Skeletal muscle satellite cell (primary cell): ENCODE measurements around the gene KANK2.
"Not testable (repeated sequence)": the region's sequence is repeated elsewhere in the genome, so short reads cannot be mapped to it uniquely, and the experiment has no call there.

Experiments
- H3K27me3 ChIP-seq: 2 replicates; pipeline ENCODE4 v1.7.0; 2013; ENCODE audit warnings: low read length; ENCODE audit not compliant: control insufficient read depth, insufficient read depth
- H3K36me3 ChIP-seq: 2 replicates; pipeline ENCODE4 v1.7.0; 2013; ENCODE audit warnings: mild to moderate bottlenecking, control low read depth, low read length; ENCODE audit not compliant: insufficient read depth
- H3K4me1 ChIP-seq: 2 replicates; pipeline ENCODE4 v1.7.0; 2013; ENCODE audit warnings: low read length; ENCODE audit not compliant: control insufficient read depth, insufficient read depth
- H3K4me2 ChIP-seq: 2 replicates; pipeline ENCODE4 v1.7.0; 2013; ENCODE audit warnings: mild to moderate bottlenecking, low read length
- H3K4me3 ChIP-seq: 2 replicates; pipeline ENCODE4 v1.7.0; 2013; ENCODE audit warnings: low read length
- H3K9ac ChIP-seq: 2 replicates; pipeline ENCODE4 v1.7.0; 2013; ENCODE audit warnings: mild to moderate bottlenecking, low read depth, low read length, moderate library complexity
- H3K9me3 ChIP-seq: replicated peaks from 2 replicates; pipeline ENCODE4 v1.7.0; 2013; ENCODE audit warnings: mild to moderate bottlenecking, control low read depth, low read length

KANK2 gene

DNA sequence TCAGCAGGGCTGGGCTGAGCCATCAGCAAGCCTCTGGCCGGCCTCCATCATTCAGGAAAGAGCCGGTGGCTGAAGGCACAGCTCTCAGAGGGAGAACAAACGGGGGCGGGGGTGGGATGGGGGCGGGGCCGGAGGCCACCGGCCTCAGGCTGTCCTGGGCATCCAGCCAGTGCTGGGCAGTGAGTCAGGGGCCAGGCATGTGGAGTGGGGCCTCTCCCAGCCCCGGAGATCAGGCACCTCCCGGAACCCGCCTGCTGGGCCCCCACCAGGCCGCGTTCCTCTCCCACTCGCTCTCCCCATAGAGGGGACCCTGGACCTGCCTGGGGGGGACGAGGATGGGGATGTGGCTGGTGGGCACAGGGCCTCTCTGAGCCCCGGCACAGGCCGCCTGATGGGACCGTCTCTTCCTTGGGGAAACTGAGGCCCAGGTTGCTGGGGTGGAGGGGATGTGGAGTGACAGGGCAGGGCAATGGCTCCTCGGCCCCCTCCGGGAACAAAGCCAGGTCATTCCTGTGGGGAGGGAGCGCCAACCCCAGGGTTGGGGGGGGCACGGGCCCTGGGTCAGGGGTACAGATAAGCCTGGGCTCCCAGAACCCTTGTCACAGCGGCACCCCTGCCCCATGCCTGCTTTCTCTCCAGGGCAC, 54.7 kb downstream of the KANK2 start:
- H3K4me1 ChIP-seq: peaks cover 65% of the 10 kb centered on the region
- H3K36me3 ChIP-seq: peaks cover 18% of the 10 kb centered on the region
- peak overlapping the region; percentile 91 for H3K9ac ChIP-seq
- no peaks in the 10 kb centered on the region for H3K27me3 ChIP-seq
- H3K9me3 ChIP-seq: no peaks in the 10 kb centered on the region
- H3K4me3 ChIP-seq: peak overlapping the region; percentile 55
- H3K4me2 ChIP-seq: peak overlapping the region; percentile 75

DNA sequence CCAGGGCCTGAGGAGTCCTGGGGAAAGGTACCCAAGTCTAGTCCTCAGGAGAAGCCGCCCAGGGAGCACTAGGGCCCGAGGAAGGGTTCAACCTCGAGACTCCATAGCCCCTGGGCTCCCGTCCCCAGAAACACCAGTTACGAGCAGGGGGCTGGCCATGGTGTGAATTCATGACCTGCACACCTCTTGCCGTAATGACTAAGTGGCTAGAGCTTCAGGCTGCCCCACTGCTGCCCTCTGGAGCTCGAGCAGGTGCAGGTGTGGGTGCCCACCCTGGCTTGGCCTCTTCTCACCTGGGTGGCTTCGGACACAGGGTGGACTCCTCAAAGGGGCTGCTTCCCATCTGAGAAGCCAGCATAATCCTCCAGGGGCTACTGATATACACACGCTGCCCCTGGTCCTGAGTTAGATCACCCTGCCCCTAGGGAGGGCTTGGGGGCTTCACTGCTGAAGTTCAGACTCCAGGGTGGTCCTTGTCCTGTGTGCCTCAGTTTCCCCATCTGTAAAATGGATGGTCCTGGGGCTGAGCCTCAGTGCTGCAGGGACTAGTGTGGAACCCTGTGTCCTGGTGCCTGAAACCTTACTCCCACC, 55.3 kb downstream of the KANK2 start:
- peak overlapping the region; percentile 69 for H3K4me2 ChIP-seq
- H3K9me3 ChIP-seq: no peaks in the 10 kb centered on the region
- H3K27me3 ChIP-seq: no peaks in the 10 kb centered on the region
- peak overlapping the region; percentile 32 for H3K4me3 ChIP-seq
- H3K36me3 ChIP-seq: peaks cover 13% of the 10 kb centered on the region
- H3K4me1 ChIP-seq: peaks cover 71% of the 10 kb centered on the region
- peak overlapping the region; percentile 72 for H3K9ac ChIP-seq

DNA sequence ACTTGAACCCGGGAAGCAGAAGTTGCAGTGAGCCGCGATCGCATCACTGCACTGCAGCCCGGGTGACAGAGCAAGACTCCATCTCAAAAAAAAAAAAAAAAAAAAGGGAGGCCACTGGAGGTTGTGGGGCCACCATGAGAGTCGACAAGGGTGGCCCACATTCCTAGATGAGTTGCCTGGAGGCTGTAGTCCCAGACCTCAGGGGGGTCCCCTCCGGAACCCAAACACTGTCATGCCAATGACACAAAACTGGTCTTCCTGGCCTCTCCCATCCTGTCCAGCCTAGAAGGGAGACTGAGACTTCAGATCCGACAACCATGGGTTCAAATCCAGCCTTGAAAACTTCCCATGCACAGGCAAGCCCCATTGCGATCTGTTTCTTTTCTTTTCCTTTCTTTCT, 56.4 kb downstream of the KANK2 start:
- H3K4me1 ChIP-seq: peaks cover 71% of the 10 kb centered on the region
- H3K4me3 ChIP-seq: no peak overlapping the region
- peaks cover 10% of the 10 kb centered on the region for H3K36me3 ChIP-seq
- no peaks in the 10 kb centered on the region for H3K27me3 ChIP-seq
- H3K9ac ChIP-seq: no peak overlapping the region
- H3K9me3 ChIP-seq: no peaks in the 10 kb centered on the region
- H3K4me2 ChIP-seq: no peak overlapping the region

DNA sequence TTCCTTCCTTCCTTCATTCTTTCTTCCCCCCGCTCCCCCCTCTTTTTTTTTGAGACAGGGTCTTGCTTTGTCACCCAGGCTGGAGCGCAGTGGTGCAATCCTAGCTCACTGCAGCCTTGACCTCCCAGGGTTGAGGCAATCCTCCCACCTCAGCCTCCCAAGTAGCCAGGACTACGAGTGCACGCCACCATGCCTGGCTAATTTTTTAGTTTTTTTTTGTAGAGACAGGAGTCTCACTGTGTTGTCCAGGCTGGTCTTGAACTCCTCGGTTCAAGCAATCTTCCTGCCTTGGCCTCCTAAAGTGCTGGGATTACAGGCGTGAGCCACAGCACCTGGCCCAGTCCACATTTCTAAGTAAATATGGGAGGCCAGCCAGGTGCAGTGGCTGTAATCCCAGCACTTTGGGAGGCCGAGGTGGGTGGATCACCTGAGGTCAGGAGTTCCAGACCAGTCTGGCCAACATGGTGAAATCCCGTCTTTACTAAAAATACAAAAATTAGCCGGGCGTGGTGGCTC, 57.3 kb downstream of the KANK2 start:
- H3K4me3 ChIP-seq, H3K36me3 ChIP-seq, H3K9me3 ChIP-seq, H3K4me2 ChIP-seq, H3K27me3 ChIP-seq: not testable (repeated sequence)
- peak overlapping the region; percentile 72 for H3K9ac ChIP-seq
- H3K4me1 ChIP-seq: peaks cover 68% of the 10 kb centered on the region

DNA sequence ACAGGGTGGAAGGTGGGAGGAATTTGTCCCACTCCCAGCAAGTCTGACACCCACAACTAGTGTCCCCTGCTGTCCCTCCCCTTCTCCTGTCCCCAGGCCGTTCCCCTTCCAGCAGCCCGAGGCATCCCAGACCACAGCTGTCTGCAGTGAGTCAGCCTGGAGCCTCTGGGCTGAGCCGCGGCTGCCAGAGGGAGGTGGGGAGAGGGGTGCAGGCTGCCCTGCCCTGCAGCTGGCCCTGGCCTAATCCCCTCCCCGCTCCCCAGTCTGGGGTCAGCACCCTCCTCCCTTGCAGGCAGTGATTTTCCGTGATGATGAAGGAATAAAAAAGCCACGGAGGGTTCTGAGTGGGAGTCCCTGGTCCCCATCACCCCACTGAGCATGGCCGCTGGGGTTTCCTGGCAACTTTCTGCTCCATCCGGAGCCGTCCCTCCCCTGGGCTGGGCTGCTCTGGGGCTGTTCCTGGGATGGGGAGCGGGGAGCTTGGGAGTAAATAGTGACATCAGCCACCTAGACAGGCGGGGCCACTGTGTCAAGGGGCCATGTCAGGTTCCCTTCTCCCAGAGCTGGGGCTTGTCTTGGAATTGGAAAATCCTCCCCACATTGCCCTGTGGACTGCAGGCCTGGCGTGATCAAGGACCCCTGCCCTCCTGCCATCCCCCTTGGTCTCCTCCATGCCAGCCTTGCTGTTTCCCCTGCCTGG, 58.6 kb downstream of the KANK2 start:
- Histone ChIP-seq H3K9ac (peak overlapping the region; percentile 78), H3K4me1 (peaks cover 55% of the 10 kb centered on the region), H3K27me3 (no peaks in the 10 kb centered on the region), H3K9me3 (no peaks in the 10 kb centered on the region), H3K4me2 (peak overlapping the region; percentile 79), H3K4me3 (peak overlapping the region; percentile 4), H3K36me3 (peaks cover under 1% of the 10 kb centered on the region)

DNA sequence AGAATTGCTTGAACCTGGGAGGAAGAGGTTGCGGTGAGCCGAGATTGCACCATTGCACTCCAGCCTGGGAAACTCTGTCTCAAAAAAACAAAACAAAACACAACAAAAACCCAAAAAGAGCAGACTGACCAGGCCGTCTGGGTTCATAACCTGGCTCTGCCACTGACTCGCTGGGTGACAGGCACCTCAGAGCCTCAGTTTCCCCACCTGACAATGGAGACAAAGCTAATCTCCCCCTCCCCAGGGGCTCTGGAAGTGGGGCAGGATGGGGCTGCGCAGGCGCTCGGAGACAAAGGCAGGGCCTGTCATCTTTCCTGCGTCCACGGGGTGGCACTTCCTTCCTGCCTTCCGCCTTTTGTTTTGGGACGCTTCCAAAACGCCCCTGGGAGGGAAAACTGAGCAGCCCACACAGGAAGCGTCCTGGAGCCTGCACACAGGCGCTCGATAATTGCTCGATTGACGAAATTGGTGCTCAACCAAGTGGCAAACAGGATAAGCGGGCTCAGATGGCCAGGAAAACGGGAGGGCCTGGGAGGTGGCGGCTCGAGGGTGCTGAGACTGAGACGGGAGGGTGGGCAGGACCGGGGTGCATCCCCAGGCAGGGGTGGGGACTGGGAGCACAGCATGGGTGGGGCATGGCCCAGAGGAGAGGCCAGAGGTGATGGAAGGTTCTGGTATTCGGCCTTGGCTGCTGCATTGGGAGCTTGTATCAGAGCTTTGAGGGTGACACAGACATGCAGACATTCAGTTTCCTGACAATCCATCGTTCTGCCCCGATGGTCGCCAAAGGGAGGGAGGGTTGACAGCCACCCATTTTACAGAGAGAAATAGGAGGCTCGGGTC, 59.6 kb downstream of the KANK2 start:
- Histone ChIP-seq H3K9me3 (no peaks in the 10 kb centered on the region), H3K4me2 (peak overlapping the region; percentile 79), H3K4me1 (peaks cover 45% of the 10 kb centered on the region), H3K4me3 (peak overlapping the region; percentile 52), H3K27me3 (no peaks in the 10 kb centered on the region), H3K9ac (peak overlapping the region; percentile 78), H3K36me3 (peaks cover 10% of the 10 kb centered on the region)

DNA sequence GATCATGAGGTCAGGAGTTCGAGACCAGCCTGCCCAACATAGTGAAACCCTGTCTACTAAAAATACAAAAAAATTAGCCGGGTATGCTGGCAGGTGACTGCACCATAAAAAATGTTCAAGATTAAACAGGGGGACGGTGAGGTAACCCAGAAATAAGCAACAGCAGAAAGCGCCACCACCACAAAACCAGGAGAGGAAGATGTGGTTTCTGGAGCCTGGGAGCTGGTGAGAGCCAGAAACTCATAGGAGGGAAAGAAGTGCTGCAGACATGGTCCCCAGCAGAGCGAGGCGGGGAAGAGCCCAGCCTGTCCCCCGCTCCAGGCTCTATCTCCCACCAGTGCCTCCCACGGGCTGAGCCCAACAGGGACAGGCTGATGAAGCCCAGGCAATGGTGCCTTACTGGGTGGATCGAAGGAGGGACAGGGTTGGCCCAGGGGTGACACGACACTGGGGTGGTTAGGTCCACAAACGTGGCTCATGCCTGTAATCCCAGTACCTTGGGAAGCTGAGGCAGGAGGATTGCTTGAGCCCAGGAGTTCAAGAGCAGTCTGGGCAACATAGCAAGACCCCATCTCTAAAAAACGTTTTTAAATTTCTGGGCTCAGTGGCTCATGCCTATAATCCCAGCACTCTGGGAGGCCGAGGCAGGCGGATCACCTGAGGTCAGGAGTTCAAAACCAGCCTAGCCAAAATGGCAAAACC, 60.8 kb downstream of the KANK2 start:
- H3K4me1 ChIP-seq: peaks cover 34% of the 10 kb centered on the region
- peaks cover 20% of the 10 kb centered on the region for H3K36me3 ChIP-seq
- H3K27me3 ChIP-seq: no peaks in the 10 kb centered on the region
- H3K9me3 ChIP-seq: no peaks in the 10 kb centered on the region
- H3K4me3 ChIP-seq: no peak overlapping the region
- H3K9ac ChIP-seq: no peak overlapping the region
- no peak overlapping the region for H3K4me2 ChIP-seq

DNA sequence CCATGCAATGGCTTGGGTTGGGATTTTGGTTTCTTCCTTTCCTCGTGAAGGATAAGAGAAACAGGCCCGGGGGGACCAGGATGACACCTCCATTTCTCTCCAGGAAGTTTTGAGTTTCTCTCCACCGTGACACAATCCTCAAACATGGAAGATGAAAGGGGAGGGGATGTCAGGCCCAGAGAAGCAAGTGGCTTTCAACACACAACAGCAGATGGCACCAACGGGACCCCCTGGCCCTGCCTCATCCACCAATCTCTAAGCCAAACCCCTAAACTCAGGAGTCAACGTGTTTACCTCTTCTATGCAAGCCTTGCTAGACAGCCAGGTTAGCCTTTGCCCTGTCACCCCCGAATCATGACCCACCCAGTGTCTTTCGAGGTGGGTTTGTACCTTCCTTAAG, 65.9 kb downstream of the KANK2 start:
- Histone ChIP-seq H3K4me3 (no peak overlapping the region), H3K9ac (no peak overlapping the region), H3K36me3 (peaks cover 65% of the 10 kb centered on the region), H3K4me1 (peaks cover 4% of the 10 kb centered on the region), H3K27me3 (no peaks in the 10 kb centered on the region), H3K9me3 (no peaks in the 10 kb centered on the region), H3K4me2 (no peak overlapping the region)

DNA sequence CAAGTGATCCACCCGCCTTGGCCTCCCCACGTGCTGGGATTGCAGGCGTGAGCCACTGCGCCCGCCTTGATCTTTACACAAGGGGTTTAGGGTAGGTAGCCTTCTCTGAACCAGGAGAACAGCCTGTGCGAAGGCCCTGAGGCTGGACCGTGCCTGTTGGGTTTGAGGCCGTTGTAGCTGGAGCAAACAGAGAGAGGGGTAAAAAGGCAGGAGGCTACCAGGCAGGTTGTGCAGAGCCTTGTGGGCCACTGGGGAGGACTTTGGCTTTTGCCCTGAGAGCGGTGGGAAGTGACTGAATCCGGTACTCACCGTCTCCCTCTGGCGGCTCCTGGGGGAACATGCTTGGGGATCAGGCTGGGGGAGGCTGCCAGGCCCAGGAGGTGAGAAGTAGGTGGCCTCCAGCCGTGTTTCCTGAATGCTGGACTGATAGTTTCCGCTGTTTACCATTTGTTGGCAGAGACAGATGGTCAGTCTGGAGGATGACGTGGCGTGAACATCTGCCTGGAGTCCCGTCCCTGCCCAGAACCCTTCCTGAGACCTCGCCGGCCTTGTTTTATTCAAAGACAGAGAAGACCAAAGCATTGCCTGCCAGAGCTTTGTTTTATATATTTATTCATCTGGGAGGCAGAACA, 66.4 kb downstream of the KANK2 start:
- Histone ChIP-seq H3K4me3 (no peak overlapping the region), H3K9ac (no peak overlapping the region), H3K9me3 (no peaks in the 10 kb centered on the region), H3K36me3 (peaks cover 70% of the 10 kb centered on the region), H3K4me2 (no peak overlapping the region), H3K27me3 (no peaks in the 10 kb centered on the region), H3K4me1 (peaks cover 4% of the 10 kb centered on the region)

DNA sequence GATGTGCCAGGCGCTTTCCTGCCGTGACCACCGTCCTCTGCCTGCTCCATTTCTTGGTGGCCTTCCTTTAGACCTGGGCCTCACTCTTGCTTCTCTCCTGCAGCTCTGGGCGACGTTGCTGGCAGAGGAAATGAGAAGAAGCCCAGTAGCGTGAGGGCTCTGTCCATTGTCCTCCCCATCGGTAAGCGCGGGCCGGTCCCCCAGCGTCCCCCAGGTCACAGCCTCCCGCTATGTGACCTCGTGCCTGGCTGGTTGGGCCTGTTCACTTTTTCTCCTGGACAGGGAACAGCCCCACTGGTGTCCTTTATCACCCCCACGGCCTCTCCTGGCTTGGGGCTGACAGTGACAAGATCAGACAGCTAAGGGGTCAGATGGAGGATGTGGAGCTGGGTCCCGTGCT, 69.4 kb downstream of the KANK2 start:
- H3K36me3 ChIP-seq: peaks cover 84% of the 10 kb centered on the region
- H3K4me3 ChIP-seq: no peak overlapping the region
- H3K27me3 ChIP-seq: no peaks in the 10 kb centered on the region
- peaks cover 4% of the 10 kb centered on the region for H3K4me1 ChIP-seq
- H3K4me2 ChIP-seq: no peak overlapping the region
- no peak overlapping the region for H3K9ac ChIP-seq
- H3K9me3 ChIP-seq: no peaks in the 10 kb centered on the region
